KOPT-K1 (cell line): ENCODE results near the gene SSX4.
"Not testable (repeated sequence)": the region's sequence is repeated elsewhere in the genome, so short reads cannot be mapped to it uniquely, and the experiment has no call there.

Experiments used
- H3K27ac ChIP-seq: fragments of 200-600 bp; sonication (generic); 2 replicates; pipeline ENCODE4 v1.5.1; 2016; ENCODE audit warnings: antibody characterized with exemption, mild to moderate bottlenecking, low read depth, low read length; ENCODE audit not compliant: poor library complexity, severe bottlenecking
- H3K36me3 ChIP-seq: fragments of 200-600 bp; sonication (generic); 2 replicates; pipeline ENCODE4 v1.5.1; 2017; ENCODE audit warnings: antibody characterized with exemption, mild to moderate bottlenecking, low read length, moderate library complexity; ENCODE audit not compliant: insufficient read depth
- H3K9me3 ChIP-seq: fragments of 200-600 bp; sonication (generic); 2 replicates; pipeline ENCODE4 v1.5.1; 2017; ENCODE audit warnings: antibody characterized with exemption, low read length, mild to moderate bottlenecking; ENCODE audit not compliant: insufficient read depth, poor library complexity, severe bottlenecking

The SSX4 gene

GRCh38 chrX:48383239-48383638, at the start of gene SSX4:
TSS of gene SSX4 (plus strand) at chrX:48383539. CDS start at chrX:48384054, 515 bp downstream.
- H3K9me3 ChIP-seq, H3K36me3 ChIP-seq, H3K27ac ChIP-seq: not testable (repeated sequence)

- not testable (repeated sequence) for H3K9me3 ChIP-seq, H3K36me3 ChIP-seq, H3K27ac ChIP-seq
Measured at GRCh38 chrX:48346059-48346458, 37.3 kb upstream of the SSX4 start.

- not testable (repeated sequence) for H3K9me3 ChIP-seq, H3K36me3 ChIP-seq, H3K27ac ChIP-seq
Measured at GRCh38 chrX:48356315-48357094, 26.8 kb upstream of the SSX4 start, which contains the start of gene SSX3. TSS of gene SSX3 (minus strand) at chrX:48356703. CDS start at chrX:48355249, 1,454 bp downstream.

- Histone ChIP-seq H3K27ac (no peak overlapping the region), H3K9me3 (no peaks in the 10 kb centered on the region), H3K36me3 (no peaks in the 10 kb centered on the region)
Measured at GRCh38 chrX:48357681-48358080, 25.7 kb upstream of the SSX4 start.

GRCh38 chrX:48359281-48359680, 24.1 kb upstream of the SSX4 start:
- H3K36me3 ChIP-seq, H3K27ac ChIP-seq, H3K9me3 ChIP-seq: not testable (repeated sequence)

GRCh38 chrX:48367717-48368408, 15.5 kb upstream of the SSX4 start:
- H3K36me3 ChIP-seq, H3K9me3 ChIP-seq, H3K27ac ChIP-seq: not testable (repeated sequence)

GRCh38 chrX:48370408-48370807, 12.9 kb upstream of the SSX4 start:
- H3K36me3 ChIP-seq, H3K9me3 ChIP-seq, H3K27ac ChIP-seq: not testable (repeated sequence)

- not testable (repeated sequence) for H3K9me3 ChIP-seq, H3K36me3 ChIP-seq, H3K27ac ChIP-seq
Measured at GRCh38 chrX:48396931-48397330, 13.6 kb downstream of the SSX4 start.

GRCh38 chrX:48397825-48398224, 14.5 kb downstream of the SSX4 start:
- not testable (repeated sequence) for H3K9me3 ChIP-seq, H3K36me3 ChIP-seq, H3K27ac ChIP-seq

- not testable (repeated sequence) for H3K9me3 ChIP-seq, H3K36me3 ChIP-seq, H3K27ac ChIP-seq
Measured at GRCh38 chrX:48411860-48412259, 28.5 kb downstream of the SSX4 start, which contains the start of gene SSX4B. TSS of gene SSX4B (minus strand) at chrX:48411960. CDS start at chrX:48411372, 588 bp downstream.

- H3K27ac ChIP-seq, H3K36me3 ChIP-seq, H3K9me3 ChIP-seq: not testable (repeated sequence)
Measured at GRCh38 chrX:48427027-48427716, 43.8 kb downstream of the SSX4 start.

- H3K27ac ChIP-seq, H3K36me3 ChIP-seq, H3K9me3 ChIP-seq: not testable (repeated sequence)
Measured at GRCh38 chrX:48429606-48430005, 46.3 kb downstream of the SSX4 start.

- H3K27ac ChIP-seq, H3K9me3 ChIP-seq, H3K36me3 ChIP-seq: not testable (repeated sequence)
Measured at GRCh38 chrX:48430166-48430565, 46.8 kb downstream of the SSX4 start.

- not testable (repeated sequence) for H3K36me3 ChIP-seq, H3K9me3 ChIP-seq, H3K27ac ChIP-seq
Measured at GRCh38 chrX:48433713-48434112, 50.4 kb downstream of the SSX4 start.
